Thyroid gland (tissue), 4 donors: ENCODE data around the gene GRAMD2B.

Experiments
- CTCF ChIP-seq, 6 experiments: fragments of 200-600 bp in 3 of 6; fragments of 450-650 bp in 3 of 6; sonication (generic) in 3 of 6; IDR thresholded peaks; one replicate each; pipeline ENCODE4 v1.5.1; 2016 to 2019; ENCODE audit warnings: antibody characterized with exemption in 6 of 6, mild to moderate bottlenecking in 2 of 6, inconsistent platforms in 1 of 6, moderate library complexity in 1 of 6
- POLR2A ChIP-seq, 2 donors: fragments of 450-650 bp; IDR thresholded peaks; one replicate each; pipeline ENCODE4 v1.6.1; 2017; ENCODE audit warnings: antibody characterized with exemption in 2 of 2, mild to moderate bottlenecking in 2 of 2, moderate library complexity in 1 of 2

- TF ChIP-seq CTCF (IDR thresholded peaks at IDR 0.05) (no peak), POLR2A (IDR thresholded peaks at IDR 0.05) (no peak)
Observed at GRCh38 chr5:126543660-126544059, 120.5 kb downstream of the GRAMD2B start.
